T-cell (primary cell): ENCODE results near the gene ACMSD. TPM values are rescaled to one million over a fixed set of nuclear protein-coding genes. Genes with fewer than 3 reads are reported as not detected.
"Not testable (repeated sequence)": the region's sequence is repeated elsewhere in the genome, so short reads cannot be mapped to it uniquely, and the experiment has no call there.

ENCODE experiments used
- ATAC-seq, 4 experiments: fragments of 200-7000 bp in 3 of 4; fragments of 150-1000 bp in 1 of 4; cut with Tn5 transposase; replicated peaks in 1 of 4; 1 replicate in 3 of 4; 2 replicates in 1 of 4; pipeline ENCODE4 v1.10.0; 2021; ENCODE audit warnings: moderate library complexity in 3 of 4, mild to moderate bottlenecking in 2 of 4, moderate number of reproducible peaks in 1 of 4
- CTCF ChIA-PET, 2 donors: fragments of 300-600 bp; sonication (Branson Sonifier 250); formaldehyde crosslinking; loops; one replicate each; lab custom pipeline; 2022; ENCODE audit warnings: antibody characterized with exemption in 2 of 2; lab: Charles Lee
- POLR2A ChIA-PET, 2 donors: fragments of 300-600 bp; sonication (Branson Sonifier 250); formaldehyde crosslinking; loops; one replicate each; lab custom pipeline; 2022; ENCODE audit warnings: antibody characterized with exemption in 2 of 2; lab: Charles Lee
- DNase-seq, 35 experiments: peaks; one replicate each; pipeline versions ENCODE4 v3.0.0 to v3.0.0-alpha.2; 2013 to 2023
- H3K27ac ChIP-seq: one replicate; pipeline ENCODE4 v1.5.1; 2013; ENCODE audit warnings: low read length
- H3K27me3 ChIP-seq, 2 experiments: replicated peaks in 1 of 2; 1 replicate in 1 of 2; 2 replicates in 1 of 2; pipeline versions ENCODE4 v1.6.1 to v1.7.0; 2013; ENCODE audit warnings: low read length in 1 of 2, mixed read lengths in 1 of 2; ENCODE audit not compliant: control insufficient read depth in 2 of 2, insufficient read depth in 2 of 2; ENCODE audit errors: extremely low read depth in 1 of 2
- H3K36me3 ChIP-seq, 2 donors: 1 replicate in 1 of 2; 2 replicates in 1 of 2; pipeline versions ENCODE4 v1.6.1 to v1.7.0; 2013; ENCODE audit warnings: low read length in 1 of 2; ENCODE audit not compliant: control insufficient read depth in 2 of 2, insufficient read depth in 1 of 2; ENCODE audit errors: extremely low read depth in 1 of 2
- H3K4me1 ChIP-seq, 2 experiments: 1 replicate in 1 of 2; 2 replicates in 1 of 2; pipeline versions ENCODE4 v1.6.1 to v1.7.0; 2013; ENCODE audit warnings: low read length in 2 of 2, mixed read lengths in 1 of 2; ENCODE audit not compliant: insufficient read depth in 2 of 2, control insufficient read depth in 1 of 2; ENCODE audit errors: extremely low read depth in 1 of 2
- H3K4me3 ChIP-seq, 2 donors: 1 replicate in 1 of 2; 2 replicates in 1 of 2; pipeline versions ENCODE4 v1.5.1 to v1.7.0; 2013; ENCODE audit warnings: mild to moderate bottlenecking in 2 of 2, low read length in 1 of 2, moderate library complexity in 1 of 2; ENCODE audit not compliant: control insufficient read depth in 1 of 2; ENCODE audit errors: extremely low read depth in 1 of 2
- H3K9me3 ChIP-seq: 2 replicates; pipeline ENCODE4 v1.7.0; 2013
- H3K27ac Mint-ChIP-seq, 2 donors: one replicate each; pipeline ENCODE4 v1.8.0; 2020 to 2021; ENCODE audit warnings: mild to moderate bottlenecking in 2 of 2, mixed read lengths in 2 of 2
- H3K27me3 Mint-ChIP-seq, 2 donors: one replicate each; pipeline ENCODE4 v1.8.0; 2021 to 2022; ENCODE audit warnings: mixed read lengths in 2 of 2
- H3K36me3 Mint-ChIP-seq: one replicate; pipeline ENCODE4 v1.8.0; 2021; ENCODE audit warnings: mixed read lengths
- H3K4me1 Mint-ChIP-seq, 3 donors: one replicate each; pipeline ENCODE4 v1.8.0; 2020 to 2022; ENCODE audit warnings: mixed read lengths in 3 of 3, mild to moderate bottlenecking in 1 of 3
- H3K4me3 Mint-ChIP-seq, 3 donors: one replicate each; pipeline ENCODE4 v1.8.0; 2020 to 2022; ENCODE audit warnings: mild to moderate bottlenecking in 3 of 3, mixed read lengths in 3 of 3, moderate library complexity in 3 of 3
- H3K9me3 Mint-ChIP-seq, 3 donors: one replicate each; pipeline ENCODE4 v1.8.0; 2020 to 2022; ENCODE audit warnings: mixed read lengths in 3 of 3
- WGBS: methylation state at CpG from one replicate; pipeline ENCODE4 v1.1.5; 2013; ENCODE audit warnings: missing lambda C conversion rate; ENCODE audit not compliant: insufficient coverage; 5-methylcytosine and 5-hydroxymethylcytosine counted together
- total RNA-seq, 35 experiments: library from RNA in 6 of 35; stranded (reverse) in 6 of 35; fragments of 120-200 nt in 1 of 35; gene quantifications; one replicate each; pipeline versions ENCODE4 v1.2.1 to v1.2.4 and lab custom pipeline; 2013 to 2026

Gene ACMSD
- total RNA-seq, 5 donors from 2014 or later (not counting 1 experiment from before 2014, with no cell fraction given) = 0.20 TPM; not detected in 4

DNA sequence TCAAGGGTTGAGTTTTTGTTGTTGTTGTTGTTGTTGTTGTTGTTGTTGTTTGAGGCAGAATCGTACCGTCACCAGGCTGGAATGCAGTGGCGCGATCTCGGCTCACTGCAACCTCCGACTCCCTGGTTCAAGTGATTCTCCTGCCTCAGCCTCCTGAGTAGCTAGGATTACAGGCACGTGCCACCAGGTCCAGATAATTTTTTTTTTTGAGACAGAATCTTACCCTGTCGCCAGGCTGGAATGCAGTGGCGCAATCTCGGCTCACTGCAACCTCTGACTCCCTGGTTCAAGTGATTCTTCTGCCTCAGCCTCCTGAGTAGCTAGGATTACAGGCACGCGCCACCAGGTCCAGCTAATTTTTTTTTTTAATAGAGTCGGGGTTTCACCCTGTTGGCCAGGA, 65.3 kb downstream of the ACMSD start:
- H3K4me1 Mint-ChIP-seq, H3K36me3 Mint-ChIP-seq, H3K27me3 ChIP-seq, ATAC-seq, H3K27ac Mint-ChIP-seq, H3K36me3 ChIP-seq, H3K27me3 Mint-ChIP-seq, POLR2A ChIA-PET, H3K4me1 ChIP-seq, H3K27ac ChIP-seq, H3K9me3 ChIP-seq, H3K4me3 Mint-ChIP-seq, DNase-seq, H3K9me3 Mint-ChIP-seq, H3K4me3 ChIP-seq: not testable (repeated sequence)
- CTCF ChIA-PET = interaction anchor here in 1 of 2 donors (0.6 kb wide), 1 partner anchor 839 kb away, joined by 3 read pairs; no protein-coding TSS in a partner anchor
- 95% methylated on average over 9 of the region's 13 CpGs for WGBS

- peaks cover 0 to 2% of the 10 kb centered on the region in 2 donors for H3K27me3 Mint-ChIP-seq
- peaks cover 0 to 13% (median 7%) of the 10 kb centered on the region in 3 donors for H3K9me3 Mint-ChIP-seq
- ATAC-seq = no peak
- no peaks in the 10 kb centered on the region for H3K4me1 Mint-ChIP-seq
- Histone ChIP-seq H3K27me3 (no peaks in the 10 kb centered on the region), H3K36me3 (no peaks in the 10 kb centered on the region), H3K9me3 (no peaks in the 10 kb centered on the region), H3K4me1 (no peaks in the 10 kb centered on the region), H3K27ac (no peak overlapping the region), H3K4me3 (no peak overlapping the region)
- no peak overlapping the region for H3K27ac Mint-ChIP-seq
- no peak for DNase-seq
- POLR2A ChIA-PET = interaction anchor here in 1 of 2 donors (0.6 kb wide), 1 partner anchor 12 kb away, joined by 5 read pairs; no protein-coding TSS in a partner anchor
- CTCF ChIA-PET = interaction anchor here in 1 of 2 donors (0.7 kb wide), 1 partner anchor 279 kb away, joined by 3 read pairs; no protein-coding TSS in a partner anchor
- no peak overlapping the region for H3K4me3 Mint-ChIP-seq
- WGBS = no CpG with 5 or more reads among the region's 2 CpGs
- peaks cover 8% of the 10 kb centered on the region for H3K36me3 Mint-ChIP-seq
Observed at GRCh38 chr2:134905168-134905567, 66.8 kb downstream of the ACMSD start.

DNA sequence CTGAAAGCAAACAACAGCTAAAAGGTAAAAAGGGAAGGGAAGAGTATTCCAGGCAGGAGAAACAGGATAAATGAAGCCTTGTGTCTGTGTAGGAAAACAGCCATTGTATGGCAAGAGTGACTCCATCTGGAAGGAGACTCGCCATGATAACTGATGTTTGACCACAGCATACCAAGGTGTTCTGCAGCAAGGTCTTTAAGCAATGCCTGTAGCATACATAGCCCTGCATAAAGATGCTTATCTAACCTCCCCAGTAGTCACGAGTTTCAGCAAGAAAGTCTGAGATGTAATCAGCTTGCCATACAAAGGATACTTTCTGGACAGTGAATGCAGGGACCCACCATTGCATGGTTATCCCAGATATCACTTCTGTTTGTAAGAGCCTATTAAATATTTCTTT, 68.3 kb downstream of the ACMSD start:
- CTCF ChIA-PET = no interaction called here

DNA sequence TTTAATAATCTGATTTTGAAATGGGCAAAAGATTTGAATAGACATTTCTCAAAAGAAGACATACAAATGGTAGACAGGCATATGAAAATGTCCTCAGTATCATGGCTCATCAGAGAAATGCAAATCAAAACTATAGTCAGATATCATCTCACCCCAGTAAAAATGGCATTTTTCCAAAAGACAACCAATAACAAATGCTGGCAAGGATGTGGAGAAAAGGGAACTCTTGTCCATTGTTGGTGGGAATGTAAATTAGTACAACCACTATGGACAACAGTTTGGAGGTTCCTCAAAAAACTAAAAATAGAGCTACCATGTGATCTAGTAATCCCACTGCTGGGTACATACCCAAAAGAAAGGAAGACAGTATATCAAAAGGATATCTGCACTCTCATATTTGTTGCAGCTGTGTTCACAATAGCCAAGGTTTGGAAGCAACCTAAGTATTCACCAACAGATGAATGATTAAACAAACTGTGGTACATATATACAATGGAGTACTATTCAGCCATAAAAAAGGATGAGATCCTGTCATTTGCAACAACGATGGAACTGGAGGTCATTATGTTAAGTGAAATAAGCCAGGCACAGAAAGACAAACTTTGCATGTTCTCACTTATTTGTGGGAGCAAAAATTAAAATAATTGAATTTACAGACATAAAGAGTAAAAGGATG, 69.2 kb downstream of the ACMSD start:
- H3K4me3 ChIP-seq, ATAC-seq, H3K27me3 Mint-ChIP-seq, H3K4me1 ChIP-seq, H3K9me3 ChIP-seq, H3K4me3 Mint-ChIP-seq, H3K27ac ChIP-seq, CTCF ChIA-PET, H3K27ac Mint-ChIP-seq, H3K36me3 ChIP-seq, DNase-seq, H3K4me1 Mint-ChIP-seq, H3K36me3 Mint-ChIP-seq, H3K27me3 ChIP-seq, POLR2A ChIA-PET: not testable (repeated sequence)
- WGBS = no CpG with 5 or more reads among the region's 1 CpG
- peaks cover 0 to 18% (median 7%) of the 10 kb centered on the region in 3 donors for H3K9me3 Mint-ChIP-seq

More for the DNA sequence above, 68.3 kb downstream of the ACMSD start:
- Histone ChIP-seq H3K27ac (no peak overlapping the region), H3K27me3 (no peaks in the 10 kb centered on the region), H3K9me3 (no peaks in the 10 kb centered on the region), H3K36me3 (no peaks in the 10 kb centered on the region), H3K4me3 (no peak overlapping the region), H3K4me1 (no peaks in the 10 kb centered on the region)
- no peak overlapping the region for H3K27ac Mint-ChIP-seq
- peaks cover 0 to 13% (median 7%) of the 10 kb centered on the region in 3 donors for H3K9me3 Mint-ChIP-seq
- H3K4me1 Mint-ChIP-seq = no peaks in the 10 kb centered on the region
- DNase-seq = no peak
- no peak for ATAC-seq
- H3K27me3 Mint-ChIP-seq = peaks cover 0 to 2% of the 10 kb centered on the region in 2 donors
- POLR2A ChIA-PET = no interaction called here
- 71% methylated on average over 1 of the region's 2 CpGs for WGBS
- peaks cover 8% of the 10 kb centered on the region for H3K36me3 Mint-ChIP-seq
- no peak overlapping the region for H3K4me3 Mint-ChIP-seq

- ChIA-PET POLR2A (no interaction called here), CTCF (no interaction called here)
- no peak overlapping the region for H3K27ac Mint-ChIP-seq
- Histone ChIP-seq H3K4me1 (no peaks in the 10 kb centered on the region), H3K36me3 (no peaks in the 10 kb centered on the region), H3K9me3 (no peaks in the 10 kb centered on the region), H3K4me3 (no peak overlapping the region), H3K27me3 (no peaks in the 10 kb centered on the region), H3K27ac (no peak overlapping the region)
- H3K4me3 Mint-ChIP-seq = no peak overlapping the region
- no peaks in the 10 kb centered on the region for H3K4me1 Mint-ChIP-seq
- no CpG with 5 or more reads among the region's 2 CpGs for WGBS
- no peak for ATAC-seq
- peaks cover 0 to 22% (median 7%) of the 10 kb centered on the region in 3 donors for H3K9me3 Mint-ChIP-seq
- DNase-seq = no peak
- peaks cover 12% of the 10 kb centered on the region for H3K36me3 Mint-ChIP-seq
- H3K27me3 Mint-ChIP-seq = no peaks in the 10 kb centered on the region
Observed at GRCh38 chr2:134910763-134911399, 72.5 kb downstream of the ACMSD start.

GRCh38 chr2:134911400-134911785, 73.0 kb downstream of the ACMSD start:
- no peak overlapping the region for H3K27ac Mint-ChIP-seq
- no peaks in the 10 kb centered on the region for H3K36me3 ChIP-seq
- no peak for DNase-seq
- H3K4me1 Mint-ChIP-seq = no peaks in the 10 kb centered on the region
- peaks cover 0 to 22% (median 7%) of the 10 kb centered on the region in 3 donors for H3K9me3 Mint-ChIP-seq
- no CpG with 5 or more reads among the region's 3 CpGs for WGBS
- H3K4me1 ChIP-seq = no peaks in the 10 kb centered on the region
- peaks cover 12% of the 10 kb centered on the region for H3K36me3 Mint-ChIP-seq
- CTCF ChIA-PET = interaction anchor here in 1 of 2 donors (0.6 kb wide), 1 partner anchor 659 kb away, joined by 4 read pairs; no protein-coding TSS in a partner anchor
- no peaks in the 10 kb centered on the region for H3K9me3 ChIP-seq
- no peaks in the 10 kb centered on the region for H3K27me3 ChIP-seq
- POLR2A ChIA-PET = no interaction called here
- ATAC-seq = no peak
- no peak overlapping the region for H3K4me3 ChIP-seq
- H3K27ac ChIP-seq = no peak overlapping the region
- H3K27me3 Mint-ChIP-seq = no peaks in the 10 kb centered on the region
- no peak overlapping the region for H3K4me3 Mint-ChIP-seq
